NCI-H1694 (cell line): Measurements from ENCODE around the gene ANKRD22.
"Not testable (repeated sequence)": the region's sequence is repeated elsewhere in the genome, so short reads cannot be mapped to it uniquely, and the experiment has no call there.

Source experiments
- DNase-seq: peaks from one replicate; lab custom pipeline; 2025; lab: John Stamatoyannopoulos, UW

Gene ANKRD22

DNA sequence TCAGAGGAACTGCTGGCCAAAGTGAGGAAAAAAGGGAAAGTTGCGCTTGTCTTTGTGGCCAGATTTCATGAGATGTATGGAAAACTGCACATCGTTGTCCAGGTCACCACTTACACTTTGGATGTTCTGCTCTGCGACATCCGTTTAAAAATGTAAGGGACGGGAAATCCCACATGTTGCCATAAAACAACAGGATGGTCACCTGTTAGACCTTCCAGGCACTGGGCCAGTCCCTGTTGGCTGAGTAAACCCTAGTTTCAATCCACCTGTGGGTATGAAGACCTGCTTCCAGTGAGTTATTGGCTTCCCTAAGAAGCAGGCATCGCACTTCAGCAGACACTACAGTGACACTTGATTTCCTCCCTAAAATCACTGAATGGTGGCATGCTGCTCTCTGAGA lies 25.7 kb upstream of the ANKRD22 start:
- no peak for DNase-seq

DNA sequence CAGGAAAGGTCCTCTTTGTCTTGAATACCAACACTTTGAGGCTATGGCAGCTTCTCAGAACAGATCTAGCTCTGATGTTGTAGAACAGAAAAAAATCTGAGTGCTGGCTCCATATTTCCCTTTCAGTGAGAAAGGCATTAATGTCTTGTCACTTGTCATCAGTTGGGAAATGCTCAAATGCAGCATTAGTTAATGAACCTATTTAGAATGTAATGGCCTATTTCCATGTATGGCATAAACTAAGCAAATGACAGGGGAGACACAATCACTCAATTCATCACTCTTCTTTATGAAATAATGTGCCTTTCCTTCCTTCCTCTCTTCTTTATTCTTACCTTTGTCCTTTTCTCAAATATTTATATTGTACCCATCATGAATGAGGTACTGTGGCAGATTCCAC lies 23.4 kb upstream of the ANKRD22 start:
- DNase-seq, result no peak

DNA sequence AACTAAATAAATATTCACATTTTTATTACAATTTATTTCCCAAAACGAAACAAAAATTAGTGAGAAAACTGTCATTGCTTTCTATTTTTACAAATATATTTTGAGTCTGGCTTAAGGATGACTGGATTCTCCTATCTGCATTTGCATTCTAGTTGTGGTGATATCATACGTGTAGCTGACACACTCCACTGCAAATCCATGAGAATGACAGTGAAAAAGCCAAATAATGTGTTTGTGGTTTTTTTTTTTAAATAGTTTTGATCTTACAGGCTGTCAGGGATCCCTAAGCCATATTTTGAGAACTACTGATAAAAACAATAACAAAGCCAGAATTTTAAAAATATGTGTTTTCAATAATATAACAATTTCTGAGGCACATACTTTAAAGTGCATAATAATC lies 22.6 kb upstream of the ANKRD22 start:
- DNase-seq, result no peak

DNA sequence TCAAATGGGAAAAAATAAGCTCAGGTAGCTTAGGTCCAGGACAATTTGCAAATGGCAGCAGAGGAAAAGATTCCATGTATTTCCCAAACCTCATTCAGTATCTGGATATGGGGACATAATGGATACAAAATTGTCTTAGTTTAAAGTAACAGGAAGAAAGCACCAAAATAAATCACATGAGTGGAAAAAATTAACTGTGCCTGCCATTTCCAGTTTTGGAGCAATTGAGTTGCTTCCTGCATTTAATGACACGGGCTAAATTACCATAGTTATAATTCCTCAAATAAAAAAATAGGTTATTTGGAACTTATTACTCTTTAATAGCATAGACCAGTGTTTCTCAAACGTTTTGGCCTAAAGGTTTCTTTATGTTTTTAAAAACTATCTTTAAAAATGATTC lies 22.1 kb upstream of the ANKRD22 start:
- no peak for DNase-seq

DNA sequence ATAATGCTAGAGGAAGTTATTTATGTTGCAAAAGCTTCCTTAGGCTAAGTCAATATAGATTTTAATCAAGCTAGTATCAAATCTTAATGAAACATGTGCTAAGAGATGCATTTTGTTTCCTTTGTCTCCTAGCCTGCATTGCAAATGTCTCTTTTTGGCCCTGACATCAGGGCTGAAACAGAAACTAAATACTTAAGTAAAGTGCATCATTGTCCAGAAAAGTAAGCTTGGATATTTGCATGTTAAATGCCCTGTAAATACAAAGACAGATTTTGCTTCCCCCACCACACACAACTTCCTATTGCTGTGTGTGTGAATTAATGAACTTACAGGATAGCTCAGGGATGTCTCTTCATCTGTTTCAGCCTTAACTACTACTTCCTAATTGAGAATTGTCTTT lies 18.4 kb upstream of the ANKRD22 start:
- DNase-seq, result no peak

DNA sequence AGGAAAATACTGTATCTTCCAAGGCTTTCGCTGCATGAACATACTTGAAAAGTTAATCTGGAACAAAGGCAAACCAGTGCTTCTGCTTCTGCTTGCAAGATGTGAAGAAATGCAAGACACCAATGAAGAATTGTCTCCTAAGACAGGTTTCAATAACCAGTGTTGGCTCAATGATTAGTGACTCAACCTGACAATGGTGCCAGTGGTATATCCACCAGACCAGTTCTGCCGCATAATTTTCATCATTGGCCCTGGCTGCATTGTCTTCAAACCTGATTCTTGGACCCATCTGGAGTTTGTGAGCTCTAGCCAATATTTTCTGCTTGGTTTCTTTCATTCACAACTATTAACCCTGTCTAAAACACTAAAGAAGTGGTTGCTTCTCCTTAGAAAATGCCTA lies 14.8 kb upstream of the ANKRD22 start:
- no peak for DNase-seq

DNA sequence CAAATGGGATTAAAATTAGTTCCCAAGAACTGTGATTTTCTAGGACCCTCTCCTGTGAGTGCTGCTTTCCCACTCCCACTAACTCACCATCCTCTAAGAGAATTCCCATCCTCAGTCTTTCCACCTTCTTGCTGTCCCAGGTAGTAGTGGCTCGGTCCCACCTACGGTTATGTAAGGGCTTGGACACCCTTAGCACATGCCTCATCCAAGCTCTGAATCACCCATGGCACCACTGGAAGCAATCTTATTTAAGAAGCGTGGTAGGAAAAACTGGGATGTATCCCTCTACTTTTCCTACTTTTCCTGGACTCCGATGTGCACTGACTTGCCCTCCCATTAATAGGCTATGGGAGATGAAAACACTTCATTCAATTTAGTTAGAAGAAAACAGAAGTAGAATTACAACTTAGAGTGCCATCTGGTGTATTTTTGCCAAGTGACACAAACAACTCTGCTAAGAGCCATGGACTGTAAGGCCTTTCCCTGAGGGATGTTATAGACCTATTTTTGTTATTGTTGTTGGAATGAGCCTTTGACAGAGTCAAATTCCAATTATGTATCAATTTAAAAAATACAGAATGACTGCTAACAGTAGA lies 13.7 kb upstream of the ANKRD22 start:
- peak; percentile 10 for DNase-seq

DNA sequence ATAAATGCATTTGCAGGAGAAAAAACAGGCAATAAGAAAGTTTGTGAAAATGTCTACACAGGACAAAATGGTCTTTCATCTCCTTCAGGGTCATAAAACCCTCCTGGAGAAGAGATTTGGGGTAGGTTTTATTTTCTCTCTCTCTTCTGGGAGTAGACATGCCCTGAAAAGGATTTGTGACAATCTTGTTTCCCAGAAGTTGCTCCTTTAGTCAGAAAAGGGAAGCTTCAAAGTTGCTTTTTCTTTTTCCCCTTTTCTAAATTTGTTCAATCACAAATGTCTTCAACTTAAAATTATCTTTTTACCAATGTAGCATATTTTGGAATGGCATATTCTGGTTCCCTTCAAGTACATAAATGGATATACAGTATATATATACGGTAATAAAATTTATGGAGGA lies 9.4 kb upstream of the ANKRD22 start:
- no peak for DNase-seq

DNA sequence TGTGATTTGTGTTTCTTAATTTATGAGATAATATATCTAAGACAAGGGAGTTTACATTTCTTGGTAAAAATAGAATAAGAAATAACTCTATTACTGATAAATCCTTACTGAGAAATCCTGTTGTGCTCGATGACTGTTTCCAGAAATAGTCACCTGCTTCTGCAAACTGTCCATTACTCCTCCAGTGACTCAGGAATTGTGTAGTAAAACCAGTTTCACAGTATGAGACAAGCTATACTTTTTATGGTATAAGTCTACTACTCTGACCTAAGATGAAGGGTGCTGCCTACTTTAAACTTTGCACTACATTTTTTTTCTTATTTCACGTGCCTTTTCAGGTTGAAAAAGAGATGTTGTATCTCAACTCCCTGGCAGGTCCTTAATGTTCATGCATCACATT lies 6.8 kb upstream of the ANKRD22 start:
- no peak for DNase-seq

DNA sequence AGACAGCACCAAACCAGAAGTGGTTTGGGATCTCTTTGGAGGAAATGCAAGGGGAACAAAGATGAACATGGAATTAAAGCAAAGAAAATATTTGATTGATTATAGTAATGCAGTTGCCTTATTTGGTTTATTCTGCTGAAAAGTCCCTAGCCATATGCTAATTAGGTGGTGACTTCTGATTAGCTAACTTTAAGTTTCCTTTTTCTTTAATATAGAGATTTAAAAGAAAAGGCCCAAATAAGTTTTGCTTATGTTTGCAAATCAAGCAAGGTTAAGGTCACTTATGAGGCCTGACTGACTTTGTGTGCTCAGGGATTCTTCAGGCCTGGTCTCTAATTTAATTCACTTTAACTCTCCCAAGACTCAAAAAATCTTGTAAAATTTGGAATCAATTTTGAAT lies 6.2 kb upstream of the ANKRD22 start:
- DNase-seq, result no peak

DNA sequence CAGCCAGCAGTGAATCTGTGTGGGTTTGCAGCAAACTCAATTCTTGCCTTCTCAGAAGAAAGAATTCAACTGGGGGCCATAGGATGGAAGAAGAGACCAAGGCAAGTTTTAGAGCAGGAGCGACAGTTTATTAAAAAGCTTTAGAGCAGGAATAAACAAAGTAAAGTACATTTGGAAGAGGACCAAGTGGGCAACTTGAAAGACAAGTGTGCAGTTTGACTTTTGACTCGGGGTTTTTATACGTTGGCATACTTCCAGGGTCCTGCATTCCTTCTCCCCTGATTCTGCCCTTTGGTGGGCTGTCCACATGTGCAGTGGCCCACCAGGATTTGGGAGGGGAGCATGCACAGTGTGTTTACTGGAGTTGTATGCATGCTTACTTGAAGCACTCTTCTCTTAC lies 3.0 kb upstream of the ANKRD22 start:
- no peak for DNase-seq

DNA sequence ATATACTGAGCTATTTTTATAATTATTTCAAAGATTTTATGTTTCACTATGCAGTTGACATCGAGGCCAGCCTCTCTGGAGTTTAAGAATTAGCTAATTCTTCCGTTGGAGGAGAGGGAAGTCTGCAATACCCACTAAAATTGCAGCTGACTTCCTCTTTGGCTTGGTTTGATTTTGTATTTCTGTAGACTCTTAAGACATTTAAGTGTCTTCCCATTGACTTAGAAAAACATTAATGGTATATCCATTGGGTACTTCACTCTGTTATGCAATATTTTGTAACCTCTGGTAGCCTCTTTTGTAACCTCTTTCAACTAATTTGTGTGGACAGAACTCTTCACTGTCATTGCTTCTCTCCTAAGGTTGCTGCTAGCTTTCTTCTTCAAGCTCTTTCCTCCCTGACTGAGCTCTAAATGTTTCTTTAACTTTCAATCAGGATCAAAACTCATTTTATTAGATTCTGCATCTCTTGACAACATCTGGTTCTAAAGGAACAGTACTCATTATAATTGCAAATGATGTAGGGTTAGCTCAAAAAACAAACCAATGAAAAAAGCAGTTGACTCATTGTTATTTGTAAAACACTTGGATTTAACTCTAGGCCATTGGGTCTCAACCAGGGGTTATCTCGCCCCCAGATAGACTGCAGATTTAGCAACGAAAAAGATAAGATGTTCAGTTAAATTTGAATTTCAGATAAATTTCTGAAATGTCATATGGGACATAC lies 1.7 kb upstream of the ANKRD22 start:
- DNase-seq, result no peak

DNA sequence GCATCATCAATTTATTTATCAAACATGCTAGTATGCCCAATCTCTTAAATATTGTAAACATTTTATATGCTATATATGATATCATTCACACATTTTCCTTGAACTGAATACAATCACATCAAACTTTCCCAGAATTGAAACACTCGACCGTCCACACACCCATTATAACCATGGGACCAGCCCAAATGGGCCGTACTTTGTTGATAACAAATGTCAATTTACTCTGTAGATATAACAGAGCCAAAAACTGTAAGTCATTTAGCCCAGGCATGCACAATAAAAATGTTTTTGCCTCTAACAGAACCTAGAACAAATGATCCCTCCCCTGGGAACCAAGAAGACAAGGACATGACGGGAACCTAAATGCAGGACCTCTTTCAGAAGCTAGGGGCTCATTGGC lies 683 bp upstream of the ANKRD22 start:
- DNase-seq, result no peak

DNA sequence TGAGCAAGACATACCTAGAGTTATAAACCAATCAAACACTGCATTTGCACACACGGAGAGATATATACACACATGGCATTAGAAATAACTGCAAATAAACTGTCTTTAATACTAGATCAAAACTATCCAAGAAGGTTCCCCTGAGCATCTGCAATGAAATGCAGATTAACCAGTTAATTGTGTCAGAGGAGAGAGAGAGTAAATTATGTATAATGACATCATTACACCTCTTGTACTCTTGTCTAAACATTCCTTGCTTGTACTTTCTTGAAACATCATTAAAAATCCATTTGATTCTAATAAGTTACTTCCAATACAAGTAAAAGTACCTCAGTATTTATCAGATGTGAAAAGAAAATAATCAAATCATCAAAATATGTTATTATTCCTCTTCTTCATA lies 932 bp downstream of the ANKRD22 start:
- no peak for DNase-seq

DNA sequence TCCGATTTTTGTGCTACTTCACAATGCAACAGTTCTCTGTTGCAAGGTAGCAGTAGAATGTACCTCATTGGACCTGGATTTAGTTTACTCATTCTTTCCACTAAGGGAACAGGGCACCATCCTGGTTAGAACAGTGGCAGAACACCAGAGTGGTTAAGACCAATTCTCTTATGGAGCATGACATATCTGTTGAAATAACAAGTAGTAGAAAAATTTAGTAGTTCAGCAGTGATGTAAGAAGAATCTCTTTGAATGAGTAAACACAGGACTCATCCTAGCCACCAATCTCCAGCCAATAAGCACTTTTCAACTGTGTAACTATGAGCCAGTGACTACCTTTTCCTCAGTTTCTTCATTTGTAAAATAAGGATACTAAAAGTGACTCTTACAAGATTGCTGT lies 2.4 kb downstream of the ANKRD22 start:
- DNase-seq, result no peak

DNA sequence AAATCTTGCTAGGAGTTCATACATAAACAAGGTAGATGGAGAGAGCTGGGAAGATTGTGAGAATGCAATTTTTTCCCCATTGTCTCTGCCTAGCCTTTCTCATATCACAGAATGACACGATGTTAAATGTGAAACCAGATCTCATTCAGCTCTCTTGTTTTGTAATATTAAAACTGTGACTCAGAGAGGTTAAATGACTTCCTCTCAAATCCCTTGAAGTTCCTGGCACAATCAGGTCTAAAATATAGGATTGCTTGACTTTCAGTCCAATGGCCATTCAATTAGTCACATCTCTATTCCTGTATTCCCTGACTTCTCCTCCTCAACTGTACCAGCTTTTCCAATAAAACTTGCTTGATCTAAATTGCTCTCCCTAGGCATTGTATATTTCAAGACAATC lies 3.1 kb downstream of the ANKRD22 start:
- no peak for DNase-seq

DNA sequence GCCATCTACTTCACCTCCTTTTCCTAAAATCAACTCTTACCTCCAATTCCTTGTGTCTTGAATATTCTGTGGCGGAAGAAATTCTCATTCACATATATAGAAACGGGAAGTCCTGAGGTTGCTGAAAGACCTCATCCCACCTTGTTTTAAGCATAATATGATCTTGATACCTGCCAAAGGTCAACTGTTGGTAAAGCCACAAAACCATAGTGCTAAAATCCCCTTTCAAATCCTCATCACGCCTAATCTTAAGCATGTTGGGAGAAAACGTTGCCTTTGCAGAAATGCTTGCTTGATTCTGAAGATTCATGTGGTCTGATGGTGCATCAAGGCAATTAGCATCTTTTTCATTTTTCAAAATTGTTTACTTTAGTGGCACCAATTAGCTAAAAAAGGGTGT lies 8.5 kb downstream of the ANKRD22 start:
- no peak for DNase-seq

DNA sequence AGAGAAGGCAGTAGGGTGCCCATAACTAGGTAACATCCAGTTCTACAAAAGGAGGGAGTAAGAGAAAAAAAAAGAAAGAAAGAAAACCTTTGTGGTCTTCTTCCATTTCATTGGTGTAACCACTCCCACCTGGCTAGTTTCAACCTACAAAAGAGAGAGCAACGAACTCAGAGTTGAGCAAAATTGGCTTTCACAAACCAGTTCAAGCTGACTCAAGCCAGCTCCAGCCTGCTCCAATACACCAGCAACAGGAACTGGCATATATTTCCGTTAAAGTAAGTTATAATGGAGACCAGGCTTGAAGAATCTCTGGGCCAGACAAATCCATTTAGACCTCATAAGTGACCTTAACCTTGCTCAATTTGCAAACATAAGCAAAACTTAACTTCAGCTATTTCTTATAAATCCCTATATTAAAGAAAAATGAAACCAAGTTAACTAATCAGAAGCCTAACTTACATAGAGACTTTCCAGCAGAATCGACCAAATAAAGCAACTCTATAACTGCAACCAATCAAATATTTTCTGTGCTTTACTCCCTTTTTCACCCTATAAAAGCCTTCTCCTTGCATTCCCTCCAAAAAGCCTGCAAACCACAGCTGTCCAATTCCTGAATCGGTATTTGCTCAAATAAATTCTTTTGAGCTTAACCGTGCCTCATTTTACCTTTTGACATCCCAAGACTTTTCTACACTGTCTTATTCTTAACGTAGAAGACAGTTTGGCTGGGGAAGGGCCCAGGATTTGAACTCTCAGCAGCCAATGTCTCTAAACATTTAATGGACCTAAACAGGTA lies 10.1 kb downstream of the ANKRD22 start:
- no peak for DNase-seq

DNA sequence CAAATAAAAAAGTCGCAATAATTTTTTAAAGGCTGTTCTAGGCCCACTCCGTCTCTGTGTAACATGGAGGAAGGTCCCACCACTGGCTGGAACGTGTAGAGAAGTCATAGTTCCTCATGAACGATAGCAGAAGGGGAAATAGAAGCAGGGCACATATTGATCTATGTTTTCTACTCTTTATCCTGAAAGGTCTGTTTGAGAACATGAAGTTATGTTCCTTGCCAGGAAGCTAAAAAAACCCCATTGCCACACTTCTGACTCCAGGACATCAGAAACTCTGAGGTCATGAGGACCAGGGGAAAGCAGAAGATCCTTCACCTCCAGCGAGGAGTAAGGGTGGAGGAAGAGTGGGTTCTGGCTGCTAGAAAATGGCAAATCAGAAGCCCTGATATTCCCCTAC lies 10.8 kb downstream of the ANKRD22 start:
- DNase-seq, result no peak

DNA sequence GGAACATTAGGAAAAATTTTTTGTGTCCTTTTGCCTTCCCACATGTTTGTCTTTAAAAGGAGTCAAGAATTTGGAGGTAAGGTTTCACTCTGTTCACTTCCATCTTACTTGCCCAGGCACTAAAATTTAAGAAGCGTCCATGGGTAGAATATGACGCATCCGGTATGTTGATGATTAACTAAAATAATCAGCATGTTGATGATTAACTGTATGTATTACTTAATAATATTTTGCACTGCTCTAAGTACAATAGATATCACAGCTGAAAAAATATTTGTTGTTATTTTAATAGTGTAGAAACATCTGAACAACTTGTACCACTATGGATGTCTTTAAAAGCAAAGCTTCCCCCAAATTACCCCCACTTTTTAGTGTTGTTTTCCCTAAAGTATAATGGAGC lies 11.5 kb downstream of the ANKRD22 start:
- DNase-seq, result no peak

DNA sequence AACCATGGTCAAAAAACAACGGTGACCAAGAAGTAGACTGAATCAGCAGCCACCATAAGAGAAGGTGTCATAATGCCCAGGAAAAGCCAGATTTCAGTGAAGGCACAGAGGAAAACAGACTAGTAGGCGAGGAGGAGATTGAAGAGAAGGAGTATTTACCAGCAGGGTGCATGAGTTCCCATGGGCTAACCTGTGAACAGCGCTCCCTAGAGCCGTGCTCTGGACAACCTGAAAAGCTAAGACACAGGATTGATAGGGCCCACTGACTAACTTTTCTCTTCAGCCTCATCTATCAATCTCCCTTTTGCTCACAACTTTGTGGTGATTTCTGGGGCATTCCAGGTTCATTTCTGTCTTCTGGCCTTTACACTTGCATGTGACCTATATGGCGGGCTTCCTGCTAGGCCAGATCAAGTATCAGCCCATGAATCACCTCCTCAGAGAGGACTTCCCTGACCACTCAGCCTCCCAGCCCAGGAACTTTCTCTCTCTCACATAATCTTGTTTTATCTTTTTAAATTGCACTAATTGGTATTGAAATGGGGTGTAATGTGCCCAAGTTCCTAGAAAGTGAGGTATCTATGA lies 12.8 kb downstream of the ANKRD22 start:
- DNase-seq, result no peak

DNA sequence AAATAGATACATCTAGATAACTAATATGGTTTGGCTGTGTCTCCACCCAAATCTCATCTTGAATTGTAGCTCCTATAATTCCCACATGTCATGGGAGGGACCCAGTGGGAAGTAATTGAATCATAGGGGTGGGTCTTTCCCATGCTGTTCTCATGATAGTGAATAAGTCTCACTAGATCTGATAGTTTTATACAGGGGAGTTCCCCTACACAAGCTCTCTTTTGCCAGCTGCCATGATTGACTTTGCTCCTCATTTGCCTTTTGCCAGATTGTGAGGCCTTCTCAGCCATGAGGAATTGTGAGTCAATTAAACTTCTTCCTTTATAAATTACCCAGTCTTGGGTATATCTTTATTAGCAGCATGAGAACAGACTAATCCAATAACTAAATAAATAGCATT lies 14.0 kb downstream of the ANKRD22 start:
- not testable (repeated sequence) for DNase-seq

DNA sequence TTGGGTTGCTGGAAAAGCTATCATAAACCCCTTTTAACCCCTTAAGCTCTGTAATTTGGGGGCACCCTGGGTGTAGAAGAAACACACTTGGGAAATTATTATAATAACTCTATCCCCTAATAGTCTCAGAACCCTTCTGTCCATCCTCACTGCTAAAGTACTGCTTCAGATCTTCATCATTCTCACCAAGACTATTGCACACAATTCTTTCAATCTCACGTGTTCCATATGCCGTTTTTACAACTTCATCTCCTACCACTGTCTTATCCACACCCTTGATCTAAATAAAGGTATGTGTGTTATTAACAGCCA lies 15.8 kb downstream of the ANKRD22 start:
- no peak for DNase-seq
